Activated gamma-delta T cell (primary cell): ENCODE data around the gene ADCY9.

ENCODE experiments used
- DNase-seq: peaks from one replicate; lab custom pipeline; 2025; lab: John Stamatoyannopoulos, UW

Gene ADCY9

GRCh38 chr16:3912897-3913296 lies 203.3 kb downstream of the ADCY9 start:
- no peak for DNase-seq
